Panc1 (cell line): Measurements from ENCODE around the gene LUC7L.

Experiments used
- CTCF ChIP-seq: fragments of 450-650 bp; IDR thresholded peaks from 2 replicates; pipeline ENCODE4 v1.5.1; 2017; ENCODE audit warnings: mild to moderate bottlenecking
- POLR2AphosphoS5 ChIP-seq: IDR thresholded peaks from 2 replicates; pipeline ENCODE4 v1.6.1; 2012; ENCODE audit warnings: mild to moderate bottlenecking, low read depth, low read length, moderate library complexity
- TCF7L2 ChIP-seq: IDR thresholded peaks from 2 replicates; pipeline ENCODE4 v1.6.1; 2011; ENCODE audit warnings: mild to moderate bottlenecking, low read depth, low read length, inconsistent platforms
- TF ChIP-seq, protein P1 (sequence below), 2 experiments: IDR thresholded peaks; 2 replicates each; pipeline ENCODE4 v1.6.1; 2011 to 2012; ENCODE audit warnings: low read depth in 2 of 2, control low read depth in 1 of 2, low read length in 1 of 2, mild to moderate bottlenecking in 1 of 2, moderate library complexity in 1 of 2; ENCODE audit not compliant: insufficient read depth in 1 of 2

DNA sequence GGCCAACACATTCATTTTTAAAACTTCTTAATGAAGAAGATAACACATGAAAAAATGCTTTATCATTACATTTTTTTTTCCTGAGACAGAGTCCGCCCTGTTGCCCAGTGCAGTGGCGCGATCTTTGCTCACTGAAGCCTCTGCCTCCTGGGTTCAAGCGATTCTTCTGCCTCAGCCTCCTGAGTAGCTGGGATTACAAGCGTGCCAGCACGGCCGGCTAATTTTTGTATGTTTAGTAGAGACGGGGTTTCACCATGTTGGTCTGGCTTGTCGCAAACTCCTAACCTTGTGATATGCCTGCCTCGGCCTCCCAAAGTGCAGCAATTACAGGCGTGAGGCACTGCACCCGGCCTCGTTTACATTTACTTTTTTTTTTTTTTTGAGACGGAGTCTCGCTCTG lies 35.8 kb downstream of the LUC7L start:
- TF ChIP-seq CTCF (no peak), TCF7L2 (no peak), POLR2AphosphoS5 (no peak)
- TF ChIP-seq, protein P1, sequence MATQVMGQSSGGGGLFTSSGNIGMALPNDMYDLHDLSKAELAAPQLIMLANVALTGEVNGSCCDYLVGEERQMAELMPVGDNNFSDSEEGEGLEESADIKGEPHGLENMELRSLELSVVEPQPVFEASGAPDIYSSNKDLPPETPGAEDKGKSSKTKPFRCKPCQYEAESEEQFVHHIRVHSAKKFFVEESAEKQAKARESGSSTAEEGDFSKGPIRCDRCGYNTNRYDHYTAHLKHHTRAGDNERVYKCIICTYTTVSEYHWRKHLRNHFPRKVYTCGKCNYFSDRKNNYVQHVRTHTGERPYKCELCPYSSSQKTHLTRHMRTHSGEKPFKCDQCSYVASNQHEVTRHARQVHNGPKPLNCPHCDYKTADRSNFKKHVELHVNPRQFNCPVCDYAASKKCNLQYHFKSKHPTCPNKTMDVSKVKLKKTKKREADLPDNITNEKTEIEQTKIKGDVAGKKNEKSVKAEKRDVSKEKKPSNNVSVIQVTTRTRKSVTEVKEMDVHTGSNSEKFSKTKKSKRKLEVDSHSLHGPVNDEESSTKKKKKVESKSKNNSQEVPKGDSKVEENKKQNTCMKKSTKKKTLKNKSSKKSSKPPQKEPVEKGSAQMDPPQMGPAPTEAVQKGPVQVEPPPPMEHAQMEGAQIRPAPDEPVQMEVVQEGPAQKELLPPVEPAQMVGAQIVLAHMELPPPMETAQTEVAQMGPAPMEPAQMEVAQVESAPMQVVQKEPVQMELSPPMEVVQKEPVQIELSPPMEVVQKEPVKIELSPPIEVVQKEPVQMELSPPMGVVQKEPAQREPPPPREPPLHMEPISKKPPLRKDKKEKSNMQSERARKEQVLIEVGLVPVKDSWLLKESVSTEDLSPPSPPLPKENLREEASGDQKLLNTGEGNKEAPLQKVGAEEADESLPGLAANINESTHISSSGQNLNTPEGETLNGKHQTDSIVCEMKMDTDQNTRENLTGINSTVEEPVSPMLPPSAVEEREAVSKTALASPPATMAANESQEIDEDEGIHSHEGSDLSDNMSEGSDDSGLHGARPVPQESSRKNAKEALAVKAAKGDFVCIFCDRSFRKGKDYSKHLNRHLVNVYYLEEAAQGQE (IDR thresholded peaks at IDR 0.05; ENCODE audit: insufficient read depth in 1 of 2, low read depth in 2 of 2, low read length in 1 of 2): no peak
